HG03175 (cell line): Measurements from ENCODE around the gene HDGFL1.

Experiments
- ATAC-seq: cut with Tn5 transposase; IDR thresholded peaks from one replicate; pipeline ENCODE4 v1.9.1; 2021; ENCODE audit warnings: mild to moderate bottlenecking, moderate library complexity; ENCODE audit not compliant: unreplicated experiment

Gene HDGFL1

GRCh38 chr6:22589118-22589517, 19.8 kb downstream of the HDGFL1 start:
- ATAC-seq: no peak

DNA sequence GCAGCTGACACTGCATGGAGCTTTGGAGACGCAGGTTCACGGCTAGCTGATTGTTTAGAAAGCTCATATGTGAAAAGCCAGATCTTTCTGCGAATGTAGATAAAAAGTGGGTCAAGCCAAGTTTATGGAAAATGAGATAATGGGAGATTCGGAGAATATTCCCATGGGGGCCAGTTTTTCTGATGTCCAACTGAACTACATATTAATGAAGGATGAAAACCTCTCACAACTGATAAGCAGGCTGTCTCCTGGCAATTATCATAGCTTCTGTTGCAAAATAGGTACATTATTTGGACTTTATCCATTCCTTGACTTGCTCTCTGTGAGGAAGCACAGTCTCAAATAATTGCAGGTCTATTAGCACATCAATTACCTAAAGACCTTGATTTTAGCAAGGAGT, 21.1 kb downstream of the HDGFL1 start:
- no peak for ATAC-seq

- ATAC-seq: no peak
These were observed 24.5 kb downstream of the HDGFL1 start for GRCh38 chr6:22593895-22594294.

DNA sequence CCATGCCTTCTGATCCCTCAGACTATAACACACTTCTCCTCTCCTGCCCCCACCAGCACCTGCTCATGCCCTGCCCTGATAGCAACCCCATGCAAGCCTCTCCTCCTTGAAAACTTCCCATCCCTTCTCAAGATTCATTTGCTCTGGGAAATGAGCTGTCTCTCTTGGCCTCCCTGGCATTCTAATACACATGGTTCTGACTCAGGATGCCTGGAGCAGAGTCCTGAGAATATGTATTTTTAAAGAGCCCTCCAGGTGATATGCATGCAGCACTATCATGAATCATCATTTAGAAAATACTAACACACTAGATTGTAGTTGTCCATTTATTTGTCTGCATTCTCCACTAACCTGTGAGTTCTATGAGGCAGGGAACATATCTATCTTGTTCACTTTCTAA, 26.6 kb downstream of the HDGFL1 start:
- no peak for ATAC-seq

- no peak for ATAC-seq
These were observed 29.0 kb downstream of the HDGFL1 start for GRCh38 chr6:22598339-22598738.

GRCh38 chr6:22600059-22600458, 30.7 kb downstream of the HDGFL1 start:
- no peak for ATAC-seq

DNA sequence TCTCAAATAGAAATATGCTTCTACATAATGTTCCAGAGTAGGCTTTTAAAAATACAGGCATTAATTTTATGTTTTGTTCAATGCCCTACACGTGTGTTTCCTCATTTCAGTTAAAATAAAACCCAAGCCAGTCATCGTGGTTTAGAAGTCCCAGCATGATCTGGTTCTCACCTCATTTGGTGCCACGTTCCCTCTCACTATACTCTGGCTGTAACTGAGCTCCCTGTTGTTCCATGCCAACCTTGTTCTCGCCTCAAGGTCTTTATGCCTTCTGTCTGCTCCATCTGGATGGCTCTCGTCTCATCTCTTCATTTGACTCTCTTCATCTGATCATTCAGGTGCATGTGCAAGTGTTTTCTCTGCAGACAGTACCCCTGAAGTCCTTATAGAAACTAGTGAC, 32.6 kb downstream of the HDGFL1 start:
- ATAC-seq: no peak

GRCh38 chr6:22605736-22606135, 36.4 kb downstream of the HDGFL1 start:
- ATAC-seq: no peak

DNA sequence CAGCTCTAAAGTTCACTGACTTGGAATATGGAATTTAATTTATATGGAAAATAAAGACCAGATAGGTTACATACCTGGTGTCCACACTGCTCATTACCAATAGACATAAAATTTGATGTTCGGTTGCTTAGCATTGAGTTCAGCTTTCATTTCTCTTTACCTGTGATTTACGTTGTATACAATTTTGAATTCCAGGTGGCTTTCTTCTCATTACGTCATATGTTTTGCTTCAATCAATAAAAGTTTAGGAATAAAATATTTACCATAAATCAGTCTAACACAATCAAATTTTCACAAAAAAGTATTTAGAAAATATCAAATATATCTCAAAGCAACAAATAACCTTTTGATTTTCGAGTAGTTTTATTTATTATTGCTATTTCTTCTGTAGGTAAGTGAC, 40.8 kb downstream of the HDGFL1 start:
- no peak for ATAC-seq

- no peak for ATAC-seq
These were observed 42.9 kb downstream of the HDGFL1 start for GRCh38 chr6:22612236-22612635.

GRCh38 chr6:22613051-22613450, 43.7 kb downstream of the HDGFL1 start:
- no peak for ATAC-seq

DNA sequence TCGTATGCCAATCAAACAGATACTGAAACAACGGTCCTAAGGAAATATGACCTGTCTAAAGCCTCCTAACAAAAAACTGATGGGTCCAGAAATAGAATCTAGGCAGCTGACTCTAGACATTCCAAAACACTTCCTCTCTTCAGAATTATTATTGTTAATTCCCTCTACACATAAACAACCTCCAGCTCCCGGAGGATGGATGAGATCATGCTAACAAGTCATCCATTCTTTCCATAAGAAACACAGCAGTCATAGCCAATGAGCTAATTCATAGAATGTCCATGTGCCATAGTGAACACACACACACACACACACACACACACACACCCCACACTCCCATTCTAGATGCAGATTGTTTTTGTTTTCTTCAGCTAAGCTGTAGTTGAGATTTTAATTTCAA, 44.3 kb downstream of the HDGFL1 start:
- no peak for ATAC-seq

DNA sequence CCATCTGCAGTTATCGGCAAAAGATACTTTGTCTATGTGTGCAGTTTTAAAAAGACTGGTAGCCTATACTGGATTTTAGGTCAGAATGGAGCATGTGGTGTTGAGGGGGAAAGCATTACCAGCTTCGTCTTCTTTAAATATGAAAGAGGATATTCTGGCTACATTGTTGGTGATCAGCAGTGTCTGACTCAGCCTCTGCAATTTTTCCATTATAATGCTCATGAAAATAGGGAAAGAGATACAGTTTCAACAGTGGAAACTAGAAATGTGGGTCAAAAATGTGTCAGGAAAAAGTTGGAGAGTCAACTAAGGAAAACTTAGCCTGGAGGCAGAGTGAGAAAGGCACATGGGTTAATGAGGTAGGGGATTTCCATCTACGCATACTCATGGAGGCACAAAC, 45.2 kb downstream of the HDGFL1 start:
- ATAC-seq: no peak

- ATAC-seq: no peak
These were observed 51.7 kb downstream of the HDGFL1 start for GRCh38 chr6:22621028-22621427.
